Ovary (tissue), 9 donors: ENCODE measurements around the gene EGLN1. TPM values are rescaled to one million over a fixed set of nuclear protein-coding genes. Genes with fewer than 3 reads are reported as not detected.

Experiments used
- DNase-seq, 5 donors: peaks; one replicate each; pipeline ENCODE4 v3.0.0-alpha.2; 2019 to 2020
- H3K27ac ChIP-seq, 2 donors: fragments of 200-600 bp; one replicate each; pipeline versions ENCODE4 v1.5.1 to v1.8.0; 2019 to 2022
- H3K27me3 ChIP-seq: fragments of 200-600 bp; one replicate; pipeline ENCODE4 v1.8.0; 2022
- H3K36me3 ChIP-seq: fragments of 200-600 bp; sonication (generic); one replicate; pipeline ENCODE4 v1.5.1; 2019
- H3K4me1 ChIP-seq: one replicate; pipeline ENCODE4 v1.8.1; 2013; ENCODE audit warnings: mild to moderate bottlenecking, moderate library complexity; ENCODE audit not compliant: insufficient read depth
- H3K4me3 ChIP-seq: fragments of 200-600 bp; sonication (generic); one replicate; pipeline ENCODE4 v1.5.1; 2017
- H3K9me3 ChIP-seq, 2 donors: fragments of 200-600 bp in 1 of 2; sonication (generic) in 1 of 2; one replicate each; pipeline versions ENCODE4 v1.5.1 to v1.8.1; 2013 to 2019; ENCODE audit warnings: mild to moderate bottlenecking in 1 of 2, moderate library complexity in 1 of 2
- EP300 ChIP-seq: sonication (generic); formaldehyde crosslinking; IDR thresholded peaks from one replicate; pipeline ENCODE4 v1.6.1; 2017; ENCODE audit warnings: antibody characterized with exemption
- POLR2A ChIP-seq: fragments of 450-650 bp; IDR thresholded peaks from one replicate; pipeline ENCODE4 v1.6.1; 2017; ENCODE audit warnings: antibody characterized with exemption, mild to moderate bottlenecking, moderate library complexity
- WGBS, 3 donors: extraction: QIAGEN DNeasy Blood & Tissue Kit in 1 of 3; methylation state at CpG; one replicate each; pipeline versions ENCODE4 v1.1.5 to v1.1.7; 2013 to 2017; 5-methylcytosine and 5-hydroxymethylcytosine counted together
- intact Hi-C, 4 donors: fragments of 100-400 bp; cut with DNase I; formaldehyde crosslinking; loops; one replicate each; pipeline versions ENCODE4 v1.11.0 to v1.15.1; 2022 to 2023
- polyA plus RNA-seq, 2 donors: library from polyadenylated mRNA; stranded (reverse); fragments of 200-250 nt in 1 of 2; fragments of 350-450 nt in 1 of 2; fragmentation: Illumina TruSeq in 1 of 2; extraction: RNeasy Lipid Tissue Mini Kit (QIAGEN cat#74804) in 1 of 2; gene quantifications; one replicate each; pipeline ENCODE4 v1.2.3, GENCODE V29; 2013 to 2014
- total RNA-seq, 7 donors: library from RNA; depleted of rRNA in 2 of 7; stranded (reverse); fragments of >200 nt in 2 of 7; fragmentation: NEBNext Ultra II Directional in 3 of 7; extraction: Animal tissue kit (Norgen Biotek cat#: 25700) in 3 of 7; gene quantifications; one replicate each; pipeline versions ENCODE4 v1.1.0 to v1.2.4, GENCODE V29; 2016 to 2023
- TF ChIP-seq, protein P1 (sequence below), 3 donors: fragments of 450-650 bp in 2 of 3; fragments of 200-600 bp in 1 of 3; IDR thresholded peaks; one replicate each; pipeline versions ENCODE4 v1.5.1 to v1.8.0; 2016 to 2022; ENCODE audit warnings: antibody characterized with exemption in 3 of 3, mild to moderate bottlenecking in 1 of 3
- donor health status: DM: no; HTN: no; CAD: no; lungs with moderate emphysema.
- donor health status: DM: no; HTN: no; CAD: no.
- donor health status: Bipolar disorder and iron deficiency.
- donor health status: DM: yes; HTN: yes; CAD: no.
- donor health status: DM: no; HTN: no; CAD: no.
- donor health status: DM: yes; HTN: yes; CAD: no.

Gene EGLN1
- total and polyA plus RNA-seq, 9 donors, result 18.5 to 52.0 (median 39.1) TPM

DNA sequence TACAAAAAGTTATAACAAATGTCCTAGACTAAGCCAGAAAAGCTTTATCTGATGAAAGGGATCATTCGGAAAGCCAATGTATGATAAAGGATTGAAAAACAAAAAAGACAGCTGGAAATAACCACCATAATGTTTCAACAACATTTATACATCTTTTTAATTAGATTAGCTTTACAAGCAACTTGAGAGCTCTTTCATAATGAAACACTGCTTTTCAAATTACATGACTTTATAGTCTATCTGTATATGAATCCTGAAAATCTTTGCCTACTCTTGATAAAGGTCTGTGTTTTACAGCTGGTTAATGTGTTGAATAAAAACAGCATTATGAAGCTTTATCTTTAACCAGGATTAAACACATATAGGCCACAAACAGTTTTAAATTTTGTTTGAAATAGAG lies 58.5 kb downstream of the EGLN1 start:
- Histone ChIP-seq H3K9me3 (no peaks in the 10 kb centered on the region), H3K4me1 (no peaks in the 10 kb centered on the region), H3K27me3 (no peaks in the 10 kb centered on the region), H3K4me3 (no peak overlapping the region), H3K36me3 (no peaks in the 10 kb centered on the region), H3K27ac (no peak overlapping the region)
- TF ChIP-seq EP300 (no peak), POLR2A (no peak)
- TF ChIP-seq, protein P1, sequence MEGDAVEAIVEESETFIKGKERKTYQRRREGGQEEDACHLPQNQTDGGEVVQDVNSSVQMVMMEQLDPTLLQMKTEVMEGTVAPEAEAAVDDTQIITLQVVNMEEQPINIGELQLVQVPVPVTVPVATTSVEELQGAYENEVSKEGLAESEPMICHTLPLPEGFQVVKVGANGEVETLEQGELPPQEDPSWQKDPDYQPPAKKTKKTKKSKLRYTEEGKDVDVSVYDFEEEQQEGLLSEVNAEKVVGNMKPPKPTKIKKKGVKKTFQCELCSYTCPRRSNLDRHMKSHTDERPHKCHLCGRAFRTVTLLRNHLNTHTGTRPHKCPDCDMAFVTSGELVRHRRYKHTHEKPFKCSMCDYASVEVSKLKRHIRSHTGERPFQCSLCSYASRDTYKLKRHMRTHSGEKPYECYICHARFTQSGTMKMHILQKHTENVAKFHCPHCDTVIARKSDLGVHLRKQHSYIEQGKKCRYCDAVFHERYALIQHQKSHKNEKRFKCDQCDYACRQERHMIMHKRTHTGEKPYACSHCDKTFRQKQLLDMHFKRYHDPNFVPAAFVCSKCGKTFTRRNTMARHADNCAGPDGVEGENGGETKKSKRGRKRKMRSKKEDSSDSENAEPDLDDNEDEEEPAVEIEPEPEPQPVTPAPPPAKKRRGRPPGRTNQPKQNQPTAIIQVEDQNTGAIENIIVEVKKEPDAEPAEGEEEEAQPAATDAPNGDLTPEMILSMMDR (IDR thresholded peaks at IDR 0.05), result no peak
- WGBS, 3 donors, result 38 to 63% (median 40%) methylated on average over 1 of the region's 1 CpG
- DNase-seq, result no peak
- intact Hi-C loops, result loop anchor here in 1 of 4 donors (5.0 kb wide), 1 partner anchor 224 kb away; no protein-coding TSS in a partner anchor

DNA sequence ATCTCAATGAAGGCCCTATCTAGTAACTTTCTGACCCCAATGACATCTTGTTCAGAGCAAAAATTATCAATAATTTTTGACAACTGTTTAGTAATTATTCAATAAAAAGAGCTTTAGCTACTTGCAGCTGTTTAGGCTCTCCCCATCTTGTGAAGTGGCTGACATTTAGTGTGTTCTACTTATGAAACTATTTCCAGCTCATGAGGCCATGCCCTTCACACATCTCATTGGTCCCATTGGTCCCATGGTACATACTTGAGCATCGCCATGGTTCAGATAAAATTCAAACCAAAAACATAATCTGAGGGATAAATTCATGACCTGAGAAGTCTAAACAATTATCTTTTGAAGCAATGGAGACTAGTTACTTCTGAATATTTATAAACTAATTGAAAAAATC lies 59.8 kb downstream of the EGLN1 start:
- Histone ChIP-seq H3K4me1 (no peaks in the 10 kb centered on the region), H3K4me3 (no peak overlapping the region), H3K27me3 (no peaks in the 10 kb centered on the region), H3K27ac (no peak overlapping the region), H3K9me3 (no peaks in the 10 kb centered on the region), H3K36me3 (no peaks in the 10 kb centered on the region)
- no peak for DNase-seq
- TF ChIP-seq EP300 (no peak), POLR2A (no peak)
- TF ChIP-seq, protein P1 (IDR thresholded peaks at IDR 0.05), result no peak
- intact Hi-C loops, result loop anchor here in 1 of 4 donors (5.0 kb wide), 1 partner anchor 225 kb away; no protein-coding TSS in a partner anchor
- 79 to 92% (median 85%) methylated on average over 1 of the region's 1 CpG for WGBS, 3 donors

DNA sequence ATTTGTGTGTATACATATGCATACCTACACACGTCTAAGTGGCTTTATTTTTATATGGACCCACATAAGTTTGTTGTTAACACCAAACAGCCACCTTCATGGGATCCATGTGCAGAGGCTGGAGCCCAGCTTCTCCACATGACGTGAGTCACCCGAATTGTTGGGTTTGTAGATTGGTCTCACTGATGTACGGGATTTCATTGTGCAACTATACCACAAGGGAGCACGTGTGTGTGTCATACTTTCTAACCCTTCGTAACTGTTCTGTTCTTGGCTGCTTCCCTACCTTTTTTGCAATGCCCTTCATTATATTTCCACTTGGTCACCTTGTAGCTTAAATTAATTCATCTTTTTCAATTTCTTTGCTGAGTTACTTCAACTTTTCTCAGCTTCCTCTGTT lies 63.0 kb downstream of the EGLN1 start:
- Histone ChIP-seq H3K27me3 (no peaks in the 10 kb centered on the region), H3K9me3 (no peaks in the 10 kb centered on the region), H3K36me3 (no peaks in the 10 kb centered on the region), H3K4me1 (no peaks in the 10 kb centered on the region), H3K27ac (no peak overlapping the region), H3K4me3 (no peak overlapping the region)
- no peak for DNase-seq
- intact Hi-C loops, result loop anchor here (5.0 to 10.0 kb wide), 3 partner anchors 233 to 246 kb away; no protein-coding TSS in a partner anchor
- TF ChIP-seq, protein P1 (IDR thresholded peaks at IDR 0.05), result no peak
- 85 to 91% (median 88%) methylated on average over 6 of the region's 6 CpGs for WGBS, 3 donors

DNA sequence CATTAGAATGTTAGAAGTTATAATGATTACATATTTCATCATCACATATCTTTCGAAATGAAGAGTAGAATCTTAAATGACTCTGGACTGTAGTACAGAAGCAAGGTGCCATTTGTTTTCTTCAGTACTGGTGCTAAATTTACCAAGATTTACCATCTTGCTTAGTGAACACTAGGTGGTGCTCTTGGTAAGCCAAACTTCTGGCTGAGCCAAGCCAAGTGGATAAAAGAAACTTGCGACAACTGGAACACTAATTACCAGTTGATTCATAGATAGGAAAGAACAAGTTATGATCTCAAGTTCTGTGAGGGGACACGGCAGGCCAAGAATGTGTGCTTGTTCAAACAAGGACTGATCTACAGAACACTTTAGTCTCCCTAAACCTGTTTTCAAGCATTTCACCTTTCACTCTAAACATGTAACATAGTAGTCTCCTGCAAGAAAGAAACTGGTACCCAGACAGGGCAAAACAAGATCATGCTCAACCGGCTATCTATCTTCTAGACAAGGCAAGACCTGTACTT lies 64.2 kb downstream of the EGLN1 start:
- Histone ChIP-seq H3K36me3 (no peaks in the 10 kb centered on the region), H3K9me3 (no peaks in the 10 kb centered on the region), H3K4me1 (no peaks in the 10 kb centered on the region), H3K27me3 (no peaks in the 10 kb centered on the region), H3K4me3 (no peak overlapping the region), H3K27ac (no peak overlapping the region)
- 5 to 12% (median 6%) methylated on average over 4 of the region's 4 CpGs for WGBS, 3 donors
- intact Hi-C loops, result loop anchor here (5.0 to 10.0 kb wide), 3 partner anchors 234 to 247 kb away; no protein-coding TSS in a partner anchor
- TF ChIP-seq POLR2A, result no peak
- TF ChIP-seq, protein P1 (IDR thresholded peaks at IDR 0.05), result peak; percentile 37 to 84 (median 83)
- peak in 1 of 5 donors; percentile 36 for DNase-seq
